Measurements from ENCODE around the gene RNF103.

DNA sequence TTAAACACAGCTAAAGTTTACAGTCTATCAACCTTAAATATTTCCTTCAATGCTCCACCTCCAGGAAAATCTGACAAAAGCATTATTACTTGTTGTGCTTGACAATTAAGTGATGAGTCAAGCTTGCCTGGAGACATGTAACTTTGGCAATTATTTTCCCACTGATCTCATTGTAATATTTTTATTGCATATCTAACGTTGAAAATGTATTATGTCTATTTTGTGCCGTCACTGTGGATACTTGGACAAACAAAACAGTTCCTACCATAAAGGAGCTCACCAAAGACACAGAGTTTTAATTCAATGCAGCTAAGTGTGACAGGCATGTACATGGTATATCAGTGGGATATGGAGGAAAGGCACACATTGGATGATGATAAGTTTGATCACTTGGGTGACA is 24.7 kb downstream of the RNF103 start:
- TF ChIP-seq, protein P1, sequence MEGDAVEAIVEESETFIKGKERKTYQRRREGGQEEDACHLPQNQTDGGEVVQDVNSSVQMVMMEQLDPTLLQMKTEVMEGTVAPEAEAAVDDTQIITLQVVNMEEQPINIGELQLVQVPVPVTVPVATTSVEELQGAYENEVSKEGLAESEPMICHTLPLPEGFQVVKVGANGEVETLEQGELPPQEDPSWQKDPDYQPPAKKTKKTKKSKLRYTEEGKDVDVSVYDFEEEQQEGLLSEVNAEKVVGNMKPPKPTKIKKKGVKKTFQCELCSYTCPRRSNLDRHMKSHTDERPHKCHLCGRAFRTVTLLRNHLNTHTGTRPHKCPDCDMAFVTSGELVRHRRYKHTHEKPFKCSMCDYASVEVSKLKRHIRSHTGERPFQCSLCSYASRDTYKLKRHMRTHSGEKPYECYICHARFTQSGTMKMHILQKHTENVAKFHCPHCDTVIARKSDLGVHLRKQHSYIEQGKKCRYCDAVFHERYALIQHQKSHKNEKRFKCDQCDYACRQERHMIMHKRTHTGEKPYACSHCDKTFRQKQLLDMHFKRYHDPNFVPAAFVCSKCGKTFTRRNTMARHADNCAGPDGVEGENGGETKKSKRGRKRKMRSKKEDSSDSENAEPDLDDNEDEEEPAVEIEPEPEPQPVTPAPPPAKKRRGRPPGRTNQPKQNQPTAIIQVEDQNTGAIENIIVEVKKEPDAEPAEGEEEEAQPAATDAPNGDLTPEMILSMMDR (conservative IDR thresholded peaks at IDR 0.05 in 1 of 2, IDR thresholded peaks at IDR 0.05 in 1 of 2; ENCODE audit: low read depth in 1 of 2, low read length in 2 of 2): no peak
- TF ChIP-seq EZH2 (IDR thresholded peaks at IDR 0.05; ENCODE audit: low read length, missing control alignments): no peak

All from fibroblast of lung (primary cell).